Spinal cord (tissue), 10 donors: ENCODE results near the gene SGK1. TPM values are rescaled to one million over a fixed set of nuclear protein-coding genes. Genes with fewer than 3 reads are reported as not detected.
"Not testable (repeated sequence)": the region's sequence is repeated elsewhere in the genome, so short reads cannot be mapped to it uniquely, and the experiment has no call there.

ENCODE experiments used
- DNase-seq, 6 donors: peaks; one replicate each; pipeline versions ENCODE4 v3.0.0 to v3.0.0-alpha.2; 2013 to 2015; ENCODE audit warnings: low spot score in 6 of 6, low read depth in 4 of 6
- H3K27ac ChIP-seq: one replicate; pipeline ENCODE4 v1.5.1; 2013; ENCODE audit warnings: low read depth, low read length, control low read depth
- H3K27me3 ChIP-seq: one replicate; pipeline ENCODE4 v1.6.1; 2013; ENCODE audit warnings: low read length; ENCODE audit not compliant: control insufficient read depth, insufficient read depth
- H3K36me3 ChIP-seq: one replicate; pipeline ENCODE4 v1.6.1; 2013; ENCODE audit warnings: low read length; ENCODE audit not compliant: control insufficient read depth, insufficient read depth
- H3K4me1 ChIP-seq: one replicate; pipeline ENCODE4 v1.6.1; 2013; ENCODE audit warnings: low read length; ENCODE audit not compliant: control insufficient read depth, insufficient read depth
- H3K4me3 ChIP-seq: one replicate; pipeline ENCODE4 v1.5.1; 2013; ENCODE audit warnings: low read depth, low read length, control low read depth
- H3K9me3 ChIP-seq: one replicate; pipeline ENCODE4 v1.6.1; 2013; ENCODE audit warnings: low read length; ENCODE audit not compliant: control insufficient read depth, insufficient read depth
- WGBS: methylation state at CpG from one replicate; pipeline ENCODE4 v1.1.5; 2013; ENCODE audit warnings: missing lambda C conversion rate; ENCODE audit not compliant: insufficient coverage; 5-methylcytosine and 5-hydroxymethylcytosine counted together
- polyA plus RNA-seq, 2 donors: library from polyadenylated mRNA; unstranded; fragments of 120-200 nt; gene quantifications; one replicate each; pipeline ENCODE4 v1.2.1, GENCODE V29; 2013; ENCODE audit not compliant: insufficient read length in 2 of 2
- total RNA-seq, 2 donors: library from RNA; depleted of rRNA in 1 of 2; stranded (reverse); fragments of 120-200 nt in 1 of 2; fragments of >200 nt in 1 of 2; gene quantifications; one replicate each; pipeline versions ENCODE4 v1.2.3 to v1.2.4, GENCODE V29; 2013 to 2014
- donor health status: healthy.

The SGK1 gene
- total and polyA plus RNA-seq, 4 donors: 97.8 to 258 (median 152) TPM

- no peak for DNase-seq
- Histone ChIP-seq H3K4me1 (no peaks in the 10 kb centered on the region), H3K27me3 (no peaks in the 10 kb centered on the region), H3K27ac (no peak overlapping the region), H3K9me3 (no peaks in the 10 kb centered on the region), H3K4me3 (no peak overlapping the region), H3K36me3 (no peaks in the 10 kb centered on the region)
- WGBS: no CpG with 5 or more reads among the region's 3 CpGs
Measured at GRCh38 chr6:134221250-134221649, 96.7 kb downstream of the SGK1 start.

- no peaks in the 10 kb centered on the region for H3K36me3 ChIP-seq
- no peaks in the 10 kb centered on the region for H3K9me3 ChIP-seq
- DNase-seq: no peak
Measured at GRCh38 chr6:134217798-134218140, 100.1 kb downstream of the SGK1 start.

GRCh38 chr6:134217105-134217797 is 100.7 kb downstream of the SGK1 start:
- Histone ChIP-seq H3K9me3 (no peaks in the 10 kb centered on the region), H3K36me3 (no peaks in the 10 kb centered on the region), H3K27ac (no peak overlapping the region), H3K4me3 (no peak overlapping the region), H3K4me1 (no peaks in the 10 kb centered on the region), H3K27me3 (no peaks in the 10 kb centered on the region)
- no peak for DNase-seq
- WGBS: 92% methylated on average over 6 of the region's 8 CpGs

More at GRCh38 chr6:134217798-134218140, 100.1 kb downstream of the SGK1 start:
- H3K4me1 ChIP-seq: no peaks in the 10 kb centered on the region
- H3K27ac ChIP-seq: no peak overlapping the region
- H3K27me3 ChIP-seq: no peaks in the 10 kb centered on the region
- no peak overlapping the region for H3K4me3 ChIP-seq

- H3K4me3 ChIP-seq: no peak overlapping the region
- no peaks in the 10 kb centered on the region for H3K36me3 ChIP-seq
- no peak for DNase-seq
- WGBS: 86% methylated on average over 4 of the region's 5 CpGs
- no peaks in the 10 kb centered on the region for H3K9me3 ChIP-seq
- H3K4me1 ChIP-seq: no peaks in the 10 kb centered on the region
- H3K27ac ChIP-seq: no peak overlapping the region
- no peaks in the 10 kb centered on the region for H3K27me3 ChIP-seq
Measured at GRCh38 chr6:134216301-134217010, 101.5 kb downstream of the SGK1 start.

GRCh38 chr6:134213410-134213809 is 104.5 kb downstream of the SGK1 start:
- not testable (repeated sequence) for H3K27me3 ChIP-seq, H3K27ac ChIP-seq, H3K9me3 ChIP-seq, H3K4me3 ChIP-seq, H3K4me1 ChIP-seq, DNase-seq, H3K36me3 ChIP-seq
- no CpG with 5 or more reads among the region's 2 CpGs for WGBS

GRCh38 chr6:134211297-134211696 is 106.6 kb downstream of the SGK1 start:
- Histone ChIP-seq H3K27me3 (no peaks in the 10 kb centered on the region), H3K4me3 (no peak overlapping the region), H3K9me3 (no peaks in the 10 kb centered on the region), H3K36me3 (peaks cover 3% of the 10 kb centered on the region), H3K27ac (no peak overlapping the region), H3K4me1 (no peaks in the 10 kb centered on the region)
- 60% methylated on average over 1 of the region's 3 CpGs for WGBS
- DNase-seq: peak in 2 of 6 donors; percentile 1 to 57

GRCh38 chr6:134207421-134207820 is 110.5 kb downstream of the SGK1 start:
- Histone ChIP-seq H3K4me1 (no peaks in the 10 kb centered on the region), H3K36me3 (peaks cover 3% of the 10 kb centered on the region)
- WGBS: 78% methylated on average over 2 of the region's 4 CpGs

GRCh38 chr6:134205366-134205765 is 112.5 kb downstream of the SGK1 start:
- peaks cover 3% of the 10 kb centered on the region for H3K36me3 ChIP-seq
- peak in 1 of 6 donors; percentile 72 for DNase-seq
- no CpG with 5 or more reads among the region's 4 CpGs for WGBS
- H3K4me1 ChIP-seq: no peaks in the 10 kb centered on the region
- no peak overlapping the region for H3K27ac ChIP-seq
- H3K27me3 ChIP-seq: no peaks in the 10 kb centered on the region
- H3K9me3 ChIP-seq: no peaks in the 10 kb centered on the region
- no peak overlapping the region for H3K4me3 ChIP-seq

More at GRCh38 chr6:134207421-134207820, 110.5 kb downstream of the SGK1 start:
- Histone ChIP-seq H3K27me3 (no peaks in the 10 kb centered on the region), H3K9me3 (no peaks in the 10 kb centered on the region), H3K4me3 (no peak overlapping the region), H3K27ac (no peak overlapping the region)
- peak in 1 of 6 donors; percentile 39 for DNase-seq

- not testable (repeated sequence) for H3K4me1 ChIP-seq, DNase-seq, H3K36me3 ChIP-seq, H3K27ac ChIP-seq, H3K9me3 ChIP-seq, H3K4me3 ChIP-seq, H3K27me3 ChIP-seq
- 100% methylated on average over 1 of the region's 1 CpG for WGBS
Measured at GRCh38 chr6:134204759-134205158, 113.2 kb downstream of the SGK1 start.

GRCh38 chr6:134204031-134204430 is 113.9 kb downstream of the SGK1 start:
- peaks cover 3% of the 10 kb centered on the region for H3K36me3 ChIP-seq
- DNase-seq: no peak
- no peak overlapping the region for H3K4me3 ChIP-seq
- H3K9me3 ChIP-seq: no peaks in the 10 kb centered on the region
- H3K4me1 ChIP-seq: no peaks in the 10 kb centered on the region
- no CpG with 5 or more reads among the region's 1 CpG for WGBS
- H3K27me3 ChIP-seq: no peaks in the 10 kb centered on the region
- H3K27ac ChIP-seq: no peak overlapping the region
